ENCODE data around the gene PARD3. TPM values are rescaled to one million over a fixed set of nuclear protein-coding genes. Genes with fewer than 3 reads are reported as not detected.

The PARD3 gene
- total and polyA plus RNA-seq, 2 experiments from 2014 or later, result 6.3 to 21.2 TPM

DNA sequence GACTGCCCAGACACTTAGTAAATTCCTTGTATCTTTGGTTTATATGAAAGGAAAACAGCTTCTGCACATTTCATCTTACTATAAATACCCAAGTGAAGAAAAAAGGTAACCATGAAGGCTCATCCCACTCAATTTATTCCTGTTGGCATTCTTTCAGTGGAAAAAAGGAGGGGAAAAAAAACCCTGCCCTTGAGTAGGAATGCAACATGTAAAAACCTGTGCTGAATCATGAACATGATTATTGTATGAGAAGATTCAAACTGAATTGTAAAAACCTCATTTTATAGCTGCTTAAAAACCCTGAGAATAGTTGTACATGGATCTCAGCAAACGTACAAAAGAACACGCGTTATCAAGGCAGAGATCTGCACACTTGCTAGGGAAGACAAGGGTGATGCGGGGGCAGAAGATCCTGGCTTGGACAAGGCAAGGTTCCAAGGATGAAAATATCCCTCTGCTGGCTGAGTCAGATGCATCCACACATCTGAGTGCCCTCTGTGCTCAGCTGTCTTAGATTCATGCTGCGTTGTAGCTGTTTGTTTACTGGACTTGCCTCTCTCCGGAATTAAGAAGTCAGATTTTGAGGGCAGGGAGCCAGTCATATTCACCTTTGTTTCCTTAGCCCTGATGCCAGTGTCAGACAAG, 658.2 kb downstream of the PARD3 start:
- in situ Hi-C loops (cut with MboI), result no loop called here
- Histone ChIP-seq H3K9me2 (ENCODE audit: insufficient read depth) (no peaks in the 10 kb centered on the region), H4K20me1 (ENCODE audit: insufficient read depth) (no peaks in the 10 kb centered on the region), H3K4me3 (no peak overlapping the region; the same call in 1 of the 2 replicates), H3K4me2 (ENCODE audit: unreplicated experiment) (peak overlapping the region; percentile 41), H3K36me3 (ENCODE audit: low read depth) (no peaks in the 10 kb centered on the region), H3F3A (ENCODE audit: insufficient read depth) (peaks cover 18% of the 10 kb centered on the region), H3K9ac (no peak overlapping the region), H3K9me3 (ENCODE audit: low read depth) (no peaks in the 10 kb centered on the region), H3K79me2 (ENCODE audit: insufficient read depth) (no peaks in the 10 kb centered on the region), H2AFZ (no peak overlapping the region), H3K4me1 (ENCODE audit: insufficient read depth) (peaks cover 17% of the 10 kb centered on the region), H3K27ac (peak overlapping the region; percentile 36; the same call in 1 of the 2 replicates), H3K27me3 (replicated peaks; ENCODE audit: insufficient read depth) (no peaks in the 10 kb centered on the region)
- peak; percentile 79 for DNase-seq
- TF ChIP-seq EZH2phosphoT487 (IDR thresholded peaks at IDR 0.05; ENCODE audit: insufficient read depth, low read depth), result no peak
- TF ChIP-seq EZH2 (IDR thresholded peaks at IDR 0.05; ENCODE audit: insufficient read depth, poor library complexity, severe bottlenecking), result no peak
- WGBS, 2 experiments (ENCODE audit: low coverage in 1 of 2, low lambda C conversion rate in 2 of 2, missing lambda C conversion rate in 2 of 2), result 50 to 59% methylated on average over 6 of the region's 6 CpGs

DNA sequence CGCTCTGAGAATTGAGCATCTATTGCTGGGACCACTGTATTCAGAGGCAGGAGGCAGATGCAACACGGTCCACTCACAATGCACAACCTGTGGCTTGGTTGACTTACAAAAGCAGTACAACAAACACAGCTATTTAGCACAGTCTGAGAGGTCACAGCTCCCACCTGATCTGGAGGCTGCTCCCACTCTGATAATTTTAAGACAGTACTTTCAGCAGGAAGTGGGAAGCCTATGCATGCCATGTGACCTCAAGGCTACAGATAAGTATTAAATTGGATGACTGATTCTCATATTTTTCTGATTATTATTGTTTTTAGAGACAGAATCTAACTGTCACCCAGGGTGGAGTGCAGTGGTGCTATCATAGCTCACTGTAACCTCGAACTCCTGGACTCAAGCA, 659.3 kb downstream of the PARD3 start:
- Histone ChIP-seq H3K4me3 (no peak overlapping the region), H4K20me1 (ENCODE audit: insufficient read depth) (no peaks in the 10 kb centered on the region), H3K4me2 (ENCODE audit: unreplicated experiment) (no peak overlapping the region), H3F3A (ENCODE audit: insufficient read depth) (peaks cover 18% of the 10 kb centered on the region), H3K36me3 (ENCODE audit: low read depth) (no peaks in the 10 kb centered on the region), H2AFZ (no peak overlapping the region), H3K27ac (no peak overlapping the region), H3K4me1 (ENCODE audit: insufficient read depth) (peaks cover 17% of the 10 kb centered on the region), H3K9me2 (ENCODE audit: insufficient read depth) (no peaks in the 10 kb centered on the region), H3K9ac (no peak overlapping the region), H3K9me3 (ENCODE audit: low read depth) (no peaks in the 10 kb centered on the region), H3K27me3 (replicated peaks; ENCODE audit: insufficient read depth) (no peaks in the 10 kb centered on the region), H3K79me2 (ENCODE audit: insufficient read depth) (no peaks in the 10 kb centered on the region)
- no peak for DNase-seq
- in situ Hi-C loops (cut with MboI), result no loop called here
- no peak for TF ChIP-seq EZH2 (IDR thresholded peaks at IDR 0.05; ENCODE audit: insufficient read depth, poor library complexity, severe bottlenecking)
- TF ChIP-seq EZH2phosphoT487 (IDR thresholded peaks at IDR 0.05; ENCODE audit: insufficient read depth, low read depth), result no peak
- WGBS, 2 experiments (ENCODE audit: low coverage in 1 of 2, low lambda C conversion rate in 2 of 2, missing lambda C conversion rate in 2 of 2), result 71 to 75% methylated on average over 3 of the region's 3 CpGs

DNA sequence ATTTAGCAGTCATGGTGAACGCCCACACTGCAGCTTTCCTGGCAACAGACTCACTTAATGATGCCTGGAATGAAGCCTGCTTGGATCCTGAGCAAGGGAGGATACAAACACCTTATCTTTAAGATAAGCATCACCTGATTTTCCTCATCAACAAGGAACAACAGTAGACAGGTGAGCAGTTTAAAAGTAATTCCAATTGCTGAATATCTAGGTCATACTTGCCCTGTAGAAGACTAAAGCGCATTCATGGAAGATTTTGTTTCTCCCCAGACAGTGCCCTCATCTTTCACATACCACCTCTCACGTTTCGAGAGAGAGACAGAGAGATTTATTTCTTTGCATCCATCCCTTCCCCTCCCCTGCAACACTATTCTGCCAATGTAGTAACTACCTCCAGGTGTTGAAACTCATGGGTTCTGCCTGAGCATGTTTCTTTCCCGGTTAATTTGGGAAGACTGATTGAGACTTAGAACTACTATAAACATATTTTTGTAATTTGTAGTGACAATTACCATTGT, 660.7 kb downstream of the PARD3 start:
- Histone ChIP-seq H3K9me3 (ENCODE audit: low read depth) (no peaks in the 10 kb centered on the region), H3K4me3 (no peak overlapping the region), H3K27ac (no peak overlapping the region), H3K79me2 (ENCODE audit: insufficient read depth) (no peaks in the 10 kb centered on the region), H3F3A (ENCODE audit: insufficient read depth) (peaks cover 18% of the 10 kb centered on the region), H3K36me3 (ENCODE audit: low read depth) (no peaks in the 10 kb centered on the region), H3K27me3 (replicated peaks; ENCODE audit: insufficient read depth) (no peaks in the 10 kb centered on the region), H3K9ac (no peak overlapping the region), H3K4me2 (ENCODE audit: unreplicated experiment) (no peak overlapping the region), H2AFZ (no peak overlapping the region), H3K4me1 (ENCODE audit: insufficient read depth) (peaks cover 17% of the 10 kb centered on the region), H3K9me2 (ENCODE audit: insufficient read depth) (no peaks in the 10 kb centered on the region), H4K20me1 (ENCODE audit: insufficient read depth) (no peaks in the 10 kb centered on the region)
- DNase-seq, result no peak
- no peak for TF ChIP-seq EZH2 (IDR thresholded peaks at IDR 0.05; ENCODE audit: insufficient read depth, poor library complexity, severe bottlenecking)
- TF ChIP-seq EZH2phosphoT487 (IDR thresholded peaks at IDR 0.05; ENCODE audit: insufficient read depth, low read depth), result no peak
- 73 to 74% methylated on average over 5 of the region's 5 CpGs for WGBS, 2 experiments (ENCODE audit: low coverage in 1 of 2, low lambda C conversion rate in 2 of 2, missing lambda C conversion rate in 2 of 2)
- in situ Hi-C loops (cut with MboI), result no loop called here

DNA sequence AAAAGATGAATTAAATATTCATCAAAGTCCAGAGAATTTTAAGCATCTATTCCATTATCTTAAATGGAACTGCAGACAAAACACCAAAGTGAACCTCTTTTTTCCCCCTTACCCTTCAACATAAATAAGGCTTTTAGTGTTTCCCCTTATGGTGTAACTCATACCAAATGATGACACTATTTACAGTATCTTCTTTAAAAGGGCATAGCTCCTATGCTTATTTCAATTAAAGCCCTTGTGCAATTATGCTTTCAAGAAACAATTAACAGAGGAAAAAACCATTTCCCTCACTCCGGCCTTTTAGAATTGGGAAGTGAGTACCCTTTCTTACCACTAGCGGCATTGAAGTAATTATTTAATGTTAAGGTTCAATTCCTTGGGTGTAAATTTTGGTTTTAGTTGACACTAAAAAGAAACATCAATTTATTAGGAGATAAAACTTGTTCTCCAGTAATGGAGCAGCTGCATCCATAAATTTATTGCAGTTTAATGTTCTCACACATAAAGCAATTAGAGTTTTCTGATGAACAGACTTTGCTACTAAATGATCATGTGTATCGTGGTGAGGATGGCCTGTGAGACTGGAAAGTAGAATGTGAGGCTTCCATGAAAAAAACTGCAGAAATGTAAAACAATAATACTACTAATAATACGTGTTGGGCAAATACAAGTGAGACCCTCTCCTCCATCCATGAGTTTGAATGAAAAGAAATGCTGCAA, 661.3 kb downstream of the PARD3 start:
- in situ Hi-C loops (cut with MboI), result no loop called here
- TF ChIP-seq EZH2phosphoT487 (IDR thresholded peaks at IDR 0.05; ENCODE audit: insufficient read depth, low read depth) (no peak), EZH2 (IDR thresholded peaks at IDR 0.05; ENCODE audit: insufficient read depth, poor library complexity, severe bottlenecking) (no peak)
- Histone ChIP-seq H3K36me3 (ENCODE audit: low read depth) (no peaks in the 10 kb centered on the region), H3K9me3 (ENCODE audit: low read depth) (no peaks in the 10 kb centered on the region), H3K9me2 (ENCODE audit: insufficient read depth) (no peaks in the 10 kb centered on the region), H3K27me3 (replicated peaks; ENCODE audit: insufficient read depth) (no peaks in the 10 kb centered on the region), H3K4me3 (no peak overlapping the region), H4K20me1 (ENCODE audit: insufficient read depth) (no peaks in the 10 kb centered on the region), H3K4me1 (ENCODE audit: insufficient read depth) (peaks cover 17% of the 10 kb centered on the region), H3F3A (ENCODE audit: insufficient read depth) (peaks cover 18% of the 10 kb centered on the region), H3K27ac (no peak overlapping the region), H3K79me2 (ENCODE audit: insufficient read depth) (no peaks in the 10 kb centered on the region), H3K4me2 (ENCODE audit: unreplicated experiment) (no peak overlapping the region), H2AFZ (no peak overlapping the region), H3K9ac (no peak overlapping the region)
- DNase-seq, result no peak
- 83 to 87% methylated on average over 4 of the region's 4 CpGs for WGBS, 2 experiments (ENCODE audit: low coverage in 1 of 2, low lambda C conversion rate in 2 of 2, missing lambda C conversion rate in 2 of 2)
